HG02571 (cell line): ENCODE results near the gene MYH6.
"Not testable (repeated sequence)": the region's sequence is repeated elsewhere in the genome, so short reads cannot be mapped to it uniquely, and the experiment has no call there.

Experiments
- ATAC-seq: cut with Tn5 transposase; IDR thresholded peaks from one replicate; pipeline ENCODE4 v1.9.1; 2021; ENCODE audit warnings: mild to moderate bottlenecking, moderate library complexity; ENCODE audit not compliant: unreplicated experiment

MYH6 gene

GRCh38 chr14:23436327-23437132 is 28.5 kb upstream of the MYH6 start:
- no peak for ATAC-seq

GRCh38 chr14:23435543-23436326 is 27.7 kb upstream of the MYH6 start, which contains the start of gene MYH7:
MYH7 (minus strand) TSS chr14:23435660; CDS start chr14:23433732, 1,928 bp downstream.
- ATAC-seq, result no peak

GRCh38 chr14:23434488-23435222 is 26.6 kb upstream of the MYH6 start:
- no peak for ATAC-seq

- ATAC-seq, result no peak
These were observed 25.4 kb upstream of the MYH6 start for GRCh38 chr14:23433457-23433856.

DNA sequence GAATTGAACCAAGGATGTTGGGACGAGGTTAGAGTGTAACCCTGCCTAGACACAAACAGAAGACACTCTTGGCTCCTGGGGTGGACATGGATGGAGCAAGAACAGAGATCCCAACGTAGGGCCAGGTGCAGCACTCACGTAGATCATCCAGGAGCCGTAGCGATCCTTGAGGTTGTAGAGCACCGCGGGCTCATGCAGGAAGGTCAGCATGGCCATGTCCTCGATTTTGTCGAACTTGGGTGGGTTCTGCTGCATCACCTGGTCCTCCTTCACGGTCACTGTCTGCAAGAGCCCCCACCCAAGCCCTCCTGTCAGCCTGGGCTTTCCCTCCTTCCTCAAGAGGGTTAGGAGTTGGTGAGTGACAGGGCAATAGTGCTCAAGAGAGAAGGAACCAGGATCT is 24.9 kb upstream of the MYH6 start:
- ATAC-seq, result no peak

- ATAC-seq, result no peak
These were observed 24.2 kb upstream of the MYH6 start for GRCh38 chr14:23432102-23432925.

- ATAC-seq, result no peak
These were observed 23.4 kb upstream of the MYH6 start for GRCh38 chr14:23431486-23431885.

GRCh38 chr14:23430723-23431085 is 22.6 kb upstream of the MYH6 start:
- no peak for ATAC-seq

- ATAC-seq, result no peak
These were observed 22.1 kb upstream of the MYH6 start for GRCh38 chr14:23430016-23430722.

GRCh38 chr14:23428686-23429495 is 20.8 kb upstream of the MYH6 start:
- ATAC-seq, result no peak

- not testable (repeated sequence) for ATAC-seq
These were observed 17.7 kb upstream of the MYH6 start for GRCh38 chr14:23425798-23426197.

DNA sequence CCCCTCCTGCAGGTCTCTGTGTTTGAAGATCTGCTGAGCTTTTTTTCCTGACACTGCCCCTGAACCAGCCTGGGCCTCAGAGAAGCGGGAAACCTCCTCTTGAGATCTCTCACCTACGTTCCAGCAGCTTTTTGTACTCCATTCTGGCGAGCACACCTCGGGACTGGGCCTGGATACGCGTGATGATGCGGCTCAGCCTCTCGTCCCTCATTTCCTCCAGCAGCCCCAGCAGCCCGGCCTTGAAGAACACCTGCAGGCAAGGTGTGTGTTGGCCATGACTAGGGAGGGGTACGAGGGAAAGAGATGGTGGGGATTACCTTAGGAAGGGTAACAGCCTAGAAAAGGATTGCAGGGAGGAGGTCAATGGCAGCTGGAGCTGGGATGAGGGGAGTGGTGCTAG is 17.1 kb upstream of the MYH6 start:
- ATAC-seq, result no peak

GRCh38 chr14:23423657-23424056 is 15.6 kb upstream of the MYH6 start:
- no peak for ATAC-seq

DNA sequence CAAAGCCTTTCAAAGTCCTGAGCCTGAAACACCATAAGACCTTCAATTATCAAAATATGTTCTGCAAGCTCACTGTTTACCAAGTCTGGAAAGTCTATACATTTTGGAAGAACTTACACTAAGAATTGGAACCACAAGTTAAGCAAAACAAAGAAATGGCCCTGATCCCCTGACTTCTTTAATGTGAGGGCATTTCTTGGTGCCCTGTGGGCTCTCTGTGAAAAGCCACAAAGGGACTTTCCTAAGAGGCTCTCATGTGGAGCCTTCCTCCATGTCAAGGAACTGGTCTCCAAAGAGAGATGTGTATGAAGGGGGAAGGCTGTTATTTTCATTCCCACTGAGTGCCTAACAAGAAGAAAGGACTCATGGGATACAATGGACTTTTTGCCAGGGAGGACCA is 13.5 kb upstream of the MYH6 start:
- ATAC-seq, result no peak

DNA sequence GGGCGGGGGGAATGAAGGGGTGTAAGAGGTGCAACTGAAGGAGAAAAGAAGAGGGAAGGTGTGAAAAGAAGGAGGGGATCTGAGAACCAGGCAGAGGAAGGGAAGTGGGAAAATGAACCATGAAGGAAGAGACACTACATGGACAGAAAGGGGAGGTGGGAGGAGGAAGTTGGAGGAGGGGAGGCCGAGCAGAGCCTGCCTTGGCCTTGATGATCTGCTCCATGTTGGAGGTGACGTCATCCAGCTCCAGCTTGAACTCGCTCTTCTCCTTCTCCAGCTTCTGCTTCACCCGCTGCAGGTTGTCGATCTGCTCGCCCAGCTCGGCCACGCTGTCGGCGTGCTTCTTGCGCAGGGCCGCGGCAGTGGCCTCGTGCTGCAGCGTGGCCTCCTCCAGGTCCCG is 11.6 kb upstream of the MYH6 start:
- not testable (repeated sequence) for ATAC-seq

GRCh38 chr14:23418021-23418420 is 9.9 kb upstream of the MYH6 start:
- ATAC-seq, result no peak

DNA sequence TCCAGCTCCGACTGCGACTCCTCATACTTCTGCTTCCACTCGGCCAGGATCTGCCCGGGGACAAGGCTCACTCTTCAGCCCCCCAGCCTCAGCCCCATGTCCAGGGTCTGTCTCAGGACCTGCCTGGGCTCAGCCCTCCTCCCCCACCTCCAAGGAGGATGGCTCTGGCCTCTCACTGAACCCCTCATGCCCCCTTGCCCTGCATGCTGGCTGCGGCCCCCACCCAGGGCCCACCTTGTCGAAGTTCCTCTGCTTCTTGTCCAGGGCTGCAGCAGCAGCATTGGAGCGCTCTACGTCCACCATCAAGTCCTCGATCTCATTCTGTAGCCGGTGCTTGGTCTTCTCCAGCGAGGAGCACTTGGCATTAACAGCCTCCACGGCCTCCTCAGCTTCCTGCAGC is 9.2 kb upstream of the MYH6 start:
- ATAC-seq, result not testable (repeated sequence)

GRCh38 chr14:23416801-23417200 is 8.7 kb upstream of the MYH6 start:
- ATAC-seq, result no peak
